Stimulated activated naive B cell treated with anti-CD40 and anti-IgM and Interleukin-4, amounts not matched to agents 10 μg/mL and 1 μg/mL and 100 μg/mL, for 72 hours (primary cell): Measurements from ENCODE around the gene HEMK1.

Experiments used
- ATAC-seq, 2 donors: fragments of 150-1000 bp; cut with Tn5 transposase; replicated peaks; 2 replicates each; pipeline ENCODE4 v1.10.0; 2021; ENCODE audit warnings: moderate library complexity in 1 of 2
- DNase-seq: peaks from one replicate; pipeline ENCODE4 v3.0.0; 2021
- H3K27ac Mint-ChIP-seq: one replicate; pipeline ENCODE4 v1.8.0; 2022; ENCODE audit warnings: mild to moderate bottlenecking, mixed read lengths
- H3K27me3 Mint-ChIP-seq, 2 donors: one replicate each; pipeline ENCODE4 v1.8.0; 2022; ENCODE audit warnings: mixed read lengths in 2 of 2
- H3K36me3 Mint-ChIP-seq, 2 donors: one replicate each; pipeline ENCODE4 v1.8.0; 2022; ENCODE audit warnings: mixed read lengths in 2 of 2, mild to moderate bottlenecking in 1 of 2
- H3K4me1 Mint-ChIP-seq, 2 donors: one replicate each; pipeline ENCODE4 v1.8.0; 2022; ENCODE audit warnings: mixed read lengths in 2 of 2, mild to moderate bottlenecking in 1 of 2
- H3K4me3 Mint-ChIP-seq, 2 donors: one replicate each; pipeline ENCODE4 v1.8.0; 2022; ENCODE audit warnings: mild to moderate bottlenecking in 2 of 2, mixed read lengths in 2 of 2, moderate library complexity in 1 of 2
- H3K9me3 Mint-ChIP-seq, 2 donors: one replicate each; pipeline ENCODE4 v1.8.0; 2022; ENCODE audit warnings: mixed read lengths in 2 of 2, mild to moderate bottlenecking in 1 of 2

The HEMK1 gene

GRCh38 chr3:50534681-50535330, 34.5 kb upstream of the HEMK1 start:
- no peak for DNase-seq
- H3K27ac Mint-ChIP-seq: no peak overlapping the region
- H3K4me1 Mint-ChIP-seq: no peaks in the 10 kb centered on the region
- no peak overlapping the region for H3K4me3 Mint-ChIP-seq
- ATAC-seq: no peak
- H3K9me3 Mint-ChIP-seq: no peaks in the 10 kb centered on the region
- H3K36me3 Mint-ChIP-seq: no peaks in the 10 kb centered on the region
- peaks cover 55 to 75% of the 10 kb centered on the region in 2 donors for H3K27me3 Mint-ChIP-seq

- H3K4me3 Mint-ChIP-seq: no peak overlapping the region
- no peaks in the 10 kb centered on the region for H3K36me3 Mint-ChIP-seq
- H3K27ac Mint-ChIP-seq: no peak overlapping the region
- no peaks in the 10 kb centered on the region for H3K9me3 Mint-ChIP-seq
- ATAC-seq (no peak), DNase-seq (no peak)
- peaks cover 58 to 87% of the 10 kb centered on the region in 2 donors for H3K27me3 Mint-ChIP-seq
- no peaks in the 10 kb centered on the region for H3K4me1 Mint-ChIP-seq
These were observed 32.7 kb upstream of the HEMK1 start for GRCh38 chr3:50536471-50537180.

- DNase-seq (no peak), ATAC-seq (no peak)
- H3K36me3 Mint-ChIP-seq: no peaks in the 10 kb centered on the region
- H3K4me1 Mint-ChIP-seq: no peaks in the 10 kb centered on the region
- no peaks in the 10 kb centered on the region for H3K9me3 Mint-ChIP-seq
- peaks cover 52 to 81% of the 10 kb centered on the region in 2 donors for H3K27me3 Mint-ChIP-seq
- H3K27ac Mint-ChIP-seq: no peak overlapping the region
- no peak overlapping the region for H3K4me3 Mint-ChIP-seq
These were observed 31.7 kb upstream of the HEMK1 start for GRCh38 chr3:50537421-50538129.

- no peaks in the 10 kb centered on the region for H3K36me3 Mint-ChIP-seq
- peaks cover 45 to 60% of the 10 kb centered on the region in 2 donors for H3K27me3 Mint-ChIP-seq
- no peak for DNase-seq
- no peak for ATAC-seq
- no peak overlapping the region for H3K27ac Mint-ChIP-seq
- no peak overlapping the region for H3K4me3 Mint-ChIP-seq
- no peaks in the 10 kb centered on the region for H3K9me3 Mint-ChIP-seq
- no peaks in the 10 kb centered on the region for H3K4me1 Mint-ChIP-seq
These were observed 29.7 kb upstream of the HEMK1 start for GRCh38 chr3:50539356-50540286.

- H3K36me3 Mint-ChIP-seq: no peaks in the 10 kb centered on the region
- peak; percentile 68 to 72 for ATAC-seq
- H3K9me3 Mint-ChIP-seq: no peaks in the 10 kb centered on the region
- H3K27ac Mint-ChIP-seq: no peak overlapping the region
- peaks cover 28 to 39% of the 10 kb centered on the region in 2 donors for H3K27me3 Mint-ChIP-seq
- no peaks in the 10 kb centered on the region for H3K4me1 Mint-ChIP-seq
- no peak overlapping the region for H3K4me3 Mint-ChIP-seq
- peak; percentile 26 for DNase-seq
These were observed 26.9 kb upstream of the HEMK1 start for GRCh38 chr3:50542177-50543034.

- Mint-ChIP-seq H3K27ac (no peak overlapping the region), H3K4me1 (peaks cover 0 to 2% of the 10 kb centered on the region in 2 donors), H3K36me3 (no peaks in the 10 kb centered on the region), H3K4me3 (no peak overlapping the region), H3K27me3 (peaks cover 9 to 11% of the 10 kb centered on the region in 2 donors), H3K9me3 (no peaks in the 10 kb centered on the region)
- DNase-seq: no peak
- no peak for ATAC-seq
These were observed 23.5 kb upstream of the HEMK1 start for GRCh38 chr3:50545781-50546180.

GRCh38 chr3:50549226-50549625, 20.1 kb upstream of the HEMK1 start:
- no peak overlapping the region for H3K27ac Mint-ChIP-seq
- H3K4me1 Mint-ChIP-seq: peaks cover 0 to 5% of the 10 kb centered on the region in 2 donors
- H3K36me3 Mint-ChIP-seq: no peaks in the 10 kb centered on the region
- H3K4me3 Mint-ChIP-seq: no peak overlapping the region
- DNase-seq (no peak), ATAC-seq (no peak)
- no peaks in the 10 kb centered on the region for H3K9me3 Mint-ChIP-seq
- H3K27me3 Mint-ChIP-seq: peaks cover 3 to 5% of the 10 kb centered on the region in 2 donors

GRCh38 chr3:50550079-50550736, 19.1 kb upstream of the HEMK1 start:
- Mint-ChIP-seq H3K27me3 (peaks cover 3 to 12% of the 10 kb centered on the region in 2 donors), H3K27ac (peak overlapping the region; percentile 59), H3K4me1 (peaks cover 0 to 5% of the 10 kb centered on the region in 2 donors), H3K9me3 (no peaks in the 10 kb centered on the region), H3K36me3 (no peaks in the 10 kb centered on the region), H3K4me3 (no peak overlapping the region)
- DNase-seq: peak; percentile 44
- ATAC-seq: peak; percentile 80

- DNase-seq (no peak), ATAC-seq (no peak)
- no peaks in the 10 kb centered on the region for H3K9me3 Mint-ChIP-seq
- H3K4me3 Mint-ChIP-seq: no peak overlapping the region
- no peaks in the 10 kb centered on the region for H3K36me3 Mint-ChIP-seq
- no peak overlapping the region for H3K27ac Mint-ChIP-seq
- peaks cover 4 to 5% of the 10 kb centered on the region in 2 donors for H3K4me1 Mint-ChIP-seq
- H3K27me3 Mint-ChIP-seq: peaks cover 9 to 20% of the 10 kb centered on the region in 2 donors
These were observed 18.2 kb upstream of the HEMK1 start for GRCh38 chr3:50551054-50551659.

- no peak for DNase-seq
- Mint-ChIP-seq H3K36me3 (no peaks in the 10 kb centered on the region), H3K4me1 (peaks cover 4 to 5% of the 10 kb centered on the region in 2 donors), H3K9me3 (no peaks in the 10 kb centered on the region), H3K4me3 (no peak overlapping the region), H3K27me3 (peaks cover 9 to 20% of the 10 kb centered on the region in 2 donors), H3K27ac (no peak overlapping the region)
- no peak for ATAC-seq
These were observed 17.5 kb upstream of the HEMK1 start for GRCh38 chr3:50551681-50552435.

- H3K27me3 Mint-ChIP-seq: peaks cover 16 to 25% of the 10 kb centered on the region in 2 donors
- no peak overlapping the region for H3K27ac Mint-ChIP-seq
- H3K4me1 Mint-ChIP-seq: peaks cover 4 to 5% of the 10 kb centered on the region in 2 donors
- DNase-seq: no peak
- H3K4me3 Mint-ChIP-seq: no peak overlapping the region
- H3K36me3 Mint-ChIP-seq: no peaks in the 10 kb centered on the region
- no peak for ATAC-seq
- no peaks in the 10 kb centered on the region for H3K9me3 Mint-ChIP-seq
These were observed 16.7 kb upstream of the HEMK1 start for GRCh38 chr3:50552598-50552997.

GRCh38 chr3:50554553-50554952, 14.8 kb upstream of the HEMK1 start:
- ATAC-seq (no peak), DNase-seq (no peak)
- peaks cover 4 to 5% of the 10 kb centered on the region in 2 donors for H3K4me1 Mint-ChIP-seq
- no peaks in the 10 kb centered on the region for H3K9me3 Mint-ChIP-seq
- H3K36me3 Mint-ChIP-seq: peaks cover 3 to 5% of the 10 kb centered on the region in 2 donors
- peaks cover 17 to 25% of the 10 kb centered on the region in 2 donors for H3K27me3 Mint-ChIP-seq
- no peak overlapping the region for H3K27ac Mint-ChIP-seq
- H3K4me3 Mint-ChIP-seq: no peak overlapping the region
